GM19455 (cell line): ENCODE measurements around the gene BDKRB1.

Experiments
- ATAC-seq: cut with Tn5 transposase; IDR thresholded peaks from one replicate; pipeline ENCODE4 v1.9.1; 2021; ENCODE audit not compliant: unreplicated experiment

The BDKRB1 gene

GRCh38 chr14:96255501-96256366, at the start of gene BDKRB1:
TSS of gene BDKRB1 (plus strand) at chr14:96256210. CDS start at chr14:96263683, 7,473 bp downstream.
- ATAC-seq: no peak

DNA sequence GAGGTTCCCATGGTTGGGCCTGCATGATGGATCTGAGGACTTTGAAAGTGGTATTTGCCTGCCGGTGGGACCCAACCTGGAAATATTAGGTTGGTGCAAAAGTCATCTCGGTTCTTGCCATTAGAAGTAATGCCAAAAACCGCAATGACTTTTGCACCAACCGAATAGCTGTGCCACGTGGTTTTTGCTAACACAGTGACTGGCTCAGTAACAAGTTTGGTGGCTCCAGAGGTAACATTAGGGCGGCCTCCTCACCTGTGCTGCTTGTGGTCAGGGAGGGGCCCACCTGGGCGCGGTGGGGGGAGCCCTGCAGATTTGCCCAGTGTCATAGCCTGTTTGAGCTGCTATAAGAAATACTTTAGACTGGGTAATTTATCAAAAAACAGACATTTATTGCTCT, 49.5 kb upstream of the BDKRB1 start:
- no peak for ATAC-seq

GRCh38 chr14:96207686-96208085, 48.3 kb upstream of the BDKRB1 start:
- ATAC-seq: no peak

GRCh38 chr14:96208739-96209138, 47.3 kb upstream of the BDKRB1 start:
- no peak for ATAC-seq

DNA sequence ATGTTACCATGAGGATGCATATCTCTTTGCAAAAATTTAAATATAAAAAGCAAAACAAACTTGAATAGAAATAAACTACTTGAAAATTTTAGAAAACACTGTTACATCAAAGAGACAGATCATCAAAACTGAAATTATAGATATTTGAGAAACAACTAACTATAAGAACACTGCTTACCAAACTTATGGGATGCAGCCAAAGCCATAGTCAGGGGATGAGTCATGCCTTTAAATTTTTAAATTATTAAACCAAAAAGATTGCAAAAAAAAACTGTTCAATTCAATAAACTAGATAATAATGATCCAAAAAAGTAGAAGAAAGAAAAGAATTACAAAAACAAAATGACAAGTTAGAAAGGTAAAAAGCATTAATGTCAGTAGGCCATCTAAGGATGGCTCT, 43.9 kb upstream of the BDKRB1 start:
- no peak for ATAC-seq

DNA sequence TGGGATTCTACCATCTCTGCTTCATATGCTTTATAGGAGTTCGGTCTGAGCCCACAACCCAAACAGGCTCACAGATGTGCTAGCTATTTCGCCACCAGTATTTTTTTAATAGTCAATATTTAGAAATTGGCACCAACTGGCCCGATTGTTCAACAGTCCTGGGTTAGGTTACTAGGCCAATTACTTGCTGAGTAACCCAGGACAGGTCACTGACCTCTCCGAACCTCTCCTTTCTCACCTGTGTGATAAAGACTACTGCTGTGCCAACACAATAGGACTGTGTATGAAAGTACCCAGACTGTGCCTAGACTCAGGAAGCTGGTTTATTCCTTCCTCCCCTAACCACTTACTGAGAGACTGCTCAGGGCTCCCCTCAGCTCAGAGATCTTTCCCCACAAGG, 43.1 kb upstream of the BDKRB1 start:
- no peak for ATAC-seq

- no peak for ATAC-seq
Observed at GRCh38 chr14:96213871-96214465, 42.0 kb upstream of the BDKRB1 start.

- no peak for ATAC-seq
Observed at GRCh38 chr14:96214793-96215192, 41.2 kb upstream of the BDKRB1 start.

- ATAC-seq: no peak
Observed at GRCh38 chr14:96215452-96216244, 40.4 kb upstream of the BDKRB1 start.

DNA sequence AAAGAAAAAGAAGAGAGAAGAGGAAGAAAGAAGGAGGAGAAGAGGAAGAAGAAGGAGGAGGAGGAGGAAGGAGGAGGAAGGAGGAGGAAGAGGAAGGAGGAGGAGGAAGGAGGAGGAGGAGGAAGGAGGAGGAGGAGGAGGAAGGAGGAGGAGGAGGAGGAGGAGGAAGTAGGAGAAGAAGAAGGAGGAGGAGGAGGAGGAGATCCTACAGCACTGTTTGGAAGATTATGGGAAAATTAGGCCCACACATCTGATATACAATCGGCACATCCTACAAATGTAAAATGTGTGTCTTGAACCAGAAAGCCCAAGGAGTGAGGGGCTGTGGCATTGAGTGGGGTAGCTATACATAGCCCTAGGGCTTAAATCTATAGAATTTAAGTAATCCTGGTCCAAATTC, 39.4 kb upstream of the BDKRB1 start:
- no peak for ATAC-seq

DNA sequence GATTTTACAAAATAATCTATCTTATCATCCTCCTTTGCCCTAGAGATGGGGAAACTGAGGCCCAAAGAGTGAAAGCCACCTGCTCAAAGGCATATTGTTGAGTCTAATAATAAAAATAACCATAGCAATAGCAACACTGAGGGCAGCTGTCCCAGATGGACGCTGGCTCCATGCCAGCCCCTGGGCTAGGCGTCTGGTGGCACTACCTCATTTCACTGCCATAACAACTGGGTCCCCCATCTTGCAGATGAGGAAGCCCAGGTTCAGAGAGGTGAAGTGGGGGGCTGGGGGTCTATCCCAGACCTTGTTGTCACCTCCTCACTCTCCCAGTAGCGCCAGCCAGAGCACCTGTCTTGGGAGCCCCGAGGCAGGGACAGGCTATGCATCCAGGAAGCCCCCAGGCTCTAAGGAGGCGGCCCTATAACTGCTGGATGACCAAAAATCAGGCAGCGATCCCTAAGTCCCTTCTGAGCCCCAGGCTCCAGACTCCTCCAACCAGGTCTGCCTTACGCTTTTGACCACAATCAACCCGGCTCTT, 38.6 kb upstream of the BDKRB1 start:
- ATAC-seq: no peak

- ATAC-seq: no peak
Observed at GRCh38 chr14:96221109-96221650, 34.8 kb upstream of the BDKRB1 start.

GRCh38 chr14:96221841-96222240, 34.2 kb upstream of the BDKRB1 start:
- no peak for ATAC-seq

GRCh38 chr14:96224480-96225096, 31.4 kb upstream of the BDKRB1 start:
- ATAC-seq: no peak

DNA sequence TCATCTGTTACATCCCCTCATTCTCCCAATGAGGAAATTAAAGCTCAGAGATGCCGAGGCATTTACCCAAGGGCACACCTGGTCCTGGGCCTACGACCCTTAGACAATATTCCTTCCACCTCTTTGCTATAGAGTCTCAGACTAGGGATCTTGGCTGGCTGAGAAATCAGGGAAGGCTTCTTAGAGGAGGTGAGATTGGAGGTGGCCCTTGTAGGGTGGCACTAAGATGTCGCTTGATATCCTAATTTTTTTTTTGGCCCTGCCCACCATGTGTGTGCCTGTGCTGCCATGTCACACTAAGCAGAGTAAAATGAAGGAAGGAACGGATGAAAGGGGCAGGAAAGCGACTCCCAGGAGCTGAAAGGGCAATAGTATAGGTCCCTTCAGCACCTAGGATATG, 30.8 kb upstream of the BDKRB1 start:
- ATAC-seq: no peak

- no peak for ATAC-seq
Observed at GRCh38 chr14:96225745-96226151, 30.3 kb upstream of the BDKRB1 start.

DNA sequence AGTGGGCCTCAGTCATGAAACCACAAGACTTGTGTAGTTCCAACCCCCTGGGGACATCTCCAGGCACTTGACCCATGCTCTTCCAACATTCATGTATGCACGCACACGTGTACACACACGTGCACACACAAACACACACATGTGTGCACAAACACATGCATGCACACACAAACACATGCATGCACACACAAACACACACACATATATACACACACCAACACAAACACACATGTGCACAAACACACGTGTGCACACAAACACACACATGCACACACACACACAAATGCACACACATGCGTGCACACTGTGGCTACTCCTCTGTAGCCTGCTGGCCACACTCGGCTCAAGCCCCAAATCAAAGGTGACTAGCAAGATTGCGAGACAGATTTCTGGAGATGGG, 28.6 kb upstream of the BDKRB1 start:
- no peak for ATAC-seq

DNA sequence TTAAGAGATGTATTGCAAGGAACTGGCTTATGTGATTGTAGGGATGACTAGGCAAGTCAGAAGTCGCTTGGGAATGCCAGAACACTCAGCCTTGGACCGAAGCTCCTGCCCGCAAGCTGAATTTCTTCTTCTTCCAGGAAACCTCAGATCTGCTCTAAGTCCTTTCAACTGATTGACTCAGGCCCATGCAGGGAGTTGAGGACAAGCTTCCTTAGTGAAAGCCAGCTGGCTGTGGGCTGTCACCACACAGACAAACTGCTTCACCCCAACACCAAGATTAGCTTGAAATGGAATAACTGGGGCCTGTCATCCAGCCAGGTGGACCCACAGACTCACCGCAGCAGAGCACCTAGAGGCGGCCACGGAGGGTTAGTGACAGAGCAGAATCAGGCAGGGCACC, 26.7 kb upstream of the BDKRB1 start:
- ATAC-seq: no peak

DNA sequence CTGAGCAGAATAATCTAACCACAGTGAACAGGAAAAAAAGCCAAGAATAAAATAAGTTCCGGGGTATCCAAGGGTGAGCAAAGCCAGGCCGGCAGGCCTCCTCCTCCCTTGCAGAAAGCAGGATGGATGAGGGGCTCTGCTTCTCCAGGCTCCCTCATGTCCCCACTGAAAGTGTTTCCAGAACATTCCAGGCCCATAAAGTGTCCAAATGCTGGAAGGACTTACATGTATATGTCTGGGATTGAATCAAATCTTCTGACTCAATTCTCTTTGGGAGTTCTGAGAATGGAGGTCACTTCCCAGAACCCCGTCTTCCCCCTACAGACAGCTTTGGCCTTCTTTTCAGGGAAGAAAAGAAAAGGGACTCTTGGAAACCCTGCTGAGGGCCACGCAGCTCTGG, 25.0 kb upstream of the BDKRB1 start:
- no peak for ATAC-seq

DNA sequence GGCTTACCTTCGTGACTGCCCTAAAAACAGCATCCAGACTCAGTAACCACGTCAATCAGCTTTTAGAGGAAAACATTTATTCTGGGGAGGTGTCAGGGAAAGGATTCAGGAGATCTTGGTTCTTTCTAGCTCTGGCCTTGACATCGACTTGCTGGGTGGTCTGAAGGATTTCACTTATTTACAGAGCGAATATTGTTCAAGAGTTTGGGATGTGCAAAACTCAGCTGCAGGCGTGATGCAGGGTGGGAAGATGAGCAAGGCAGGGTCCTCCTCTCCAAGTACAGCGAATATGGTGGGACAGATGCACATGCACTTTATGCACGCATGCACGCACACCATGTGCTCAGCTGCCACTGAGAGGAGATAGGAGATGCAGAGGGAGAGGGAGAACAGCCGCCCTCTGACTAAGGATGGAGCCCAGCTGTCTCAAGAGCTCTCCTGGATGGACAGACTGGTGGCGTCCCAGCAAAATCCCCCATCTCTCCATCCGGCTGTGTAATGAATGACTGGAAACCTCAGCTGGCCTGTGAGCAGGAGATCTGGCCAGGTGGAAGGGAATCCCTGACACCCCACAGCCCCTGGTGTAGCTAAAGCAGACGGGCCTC, 24.4 kb upstream of the BDKRB1 start:
- ATAC-seq: no peak
